ENCODE measurements around the gene ATP2B2. TPM values are rescaled to one million over a fixed set of nuclear protein-coding genes. Genes with fewer than 3 reads are reported as not detected.

Gene ATP2B2
- polyA plus RNA-seq, 3 donors, result not detected

- Mint-ChIP-seq H3K36me3 (no peaks in the 10 kb centered on the region), H3K27me3 (ENCODE audit: low read depth in 3 of 3) (peaks cover 0 to 5% (median 4%) of the 10 kb centered on the region in 3 donors), H3K27ac (no peak overlapping the region), H3K4me3 (no peak overlapping the region), H3K4me1 (no peaks in the 10 kb centered on the region), H3K9me3 (peaks cover 0 to 4% (median 0%) of the 10 kb centered on the region in 7 donors)
- Histone ChIP-seq H3K27me3 (ENCODE audit: control insufficient read depth in 2 of 2, insufficient read depth in 2 of 2, low read length in 2 of 2) (no peaks in the 10 kb centered on the region), H3K9me3 (replicated peaks in 1 of 2; ENCODE audit: control insufficient read depth in 1 of 2, insufficient read depth in 1 of 2, low read length in 2 of 2) (no peaks in the 10 kb centered on the region), H3K9ac (ENCODE audit: insufficient read depth, low read length, poor library complexity, severe bottlenecking) (no peak overlapping the region), H2AFZ (ENCODE audit: insufficient read depth, low read depth, low read length, poor library complexity, severe bottlenecking) (no peak overlapping the region), H3K4me1 (ENCODE audit: control insufficient read depth in 1 of 2, insufficient read depth in 2 of 2, low read length in 2 of 2) (no peaks in the 10 kb centered on the region), H3K27ac (ENCODE audit: low read depth in 1 of 2, low read length in 2 of 2) (no peak overlapping the region), H3K36me3 (replicated peaks in 1 of 2; ENCODE audit: control insufficient read depth in 1 of 2, insufficient read depth in 2 of 2, low read length in 2 of 2) (no peaks in the 10 kb centered on the region), H3K4me3 (replicated peaks in 1 of 3; ENCODE audit: low read depth in 2 of 3, low read length in 3 of 3) (no peak overlapping the region), H3K4me2 (replicated peaks; ENCODE audit: extremely low read depth, low read length, poor library complexity, severe bottlenecking) (no peak overlapping the region), H3K79me2 (ENCODE audit: insufficient read depth, low read length) (no peaks in the 10 kb centered on the region), H4K20me1 (ENCODE audit: insufficient read depth, low read length) (no peaks in the 10 kb centered on the region)
- 80% methylated on average over 3 of the region's 4 CpGs for WGBS (ENCODE audit: insufficient coverage)
- TF ChIP-seq CTCF (IDR thresholded peaks at IDR 0.05), result no peak
- intact Hi-C loops (cut with micrococcal nuclease), result no loop called here
- DNase-seq, result no peak
Observed at GRCh38 chr3:10493202-10493589, 12.2 kb downstream of the ATP2B2 start.

GRCh38 chr3:10492364-10493201 is 12.8 kb downstream of the ATP2B2 start:
- no peaks in the 10 kb centered on the region for H3K79me2 ChIP-seq (ENCODE audit: insufficient read depth, low read length)
- no peak overlapping the region for H3K27ac ChIP-seq (ENCODE audit: low read depth in 1 of 2, low read length in 2 of 2)
- no peak for TF ChIP-seq CTCF (IDR thresholded peaks at IDR 0.05)
- H3K27me3 ChIP-seq (ENCODE audit: control insufficient read depth in 2 of 2, insufficient read depth in 2 of 2, low read length in 2 of 2), result no peaks in the 10 kb centered on the region
- no peak overlapping the region for H3K4me3 Mint-ChIP-seq
- no peaks in the 10 kb centered on the region for H3K4me1 ChIP-seq (ENCODE audit: control insufficient read depth in 1 of 2, insufficient read depth in 2 of 2, low read length in 2 of 2)
- no peaks in the 10 kb centered on the region for H3K36me3 Mint-ChIP-seq
- intact Hi-C loops (cut with micrococcal nuclease), result no loop called here
- no peak for DNase-seq
- H3K4me3 ChIP-seq (replicated peaks in 1 of 3; ENCODE audit: low read depth in 2 of 3, low read length in 3 of 3), result no peak overlapping the region
- no peaks in the 10 kb centered on the region for H4K20me1 ChIP-seq (ENCODE audit: insufficient read depth, low read length)
- no peak overlapping the region for H3K9ac ChIP-seq (ENCODE audit: insufficient read depth, low read length, poor library complexity, severe bottlenecking)
- no peaks in the 10 kb centered on the region for H3K36me3 ChIP-seq (replicated peaks in 1 of 2; ENCODE audit: control insufficient read depth in 1 of 2, insufficient read depth in 2 of 2, low read length in 2 of 2)
- H3K4me2 ChIP-seq (replicated peaks; ENCODE audit: extremely low read depth, low read length, poor library complexity, severe bottlenecking), result no peak overlapping the region
- peaks cover 0 to 5% (median 0%) of the 10 kb centered on the region in 3 donors for H3K27me3 Mint-ChIP-seq (ENCODE audit: low read depth in 3 of 3)
- peaks cover 0 to 4% (median 0%) of the 10 kb centered on the region in 7 donors for H3K9me3 Mint-ChIP-seq
- H3K9me3 ChIP-seq (replicated peaks in 1 of 2; ENCODE audit: control insufficient read depth in 1 of 2, insufficient read depth in 1 of 2, low read length in 2 of 2), result no peaks in the 10 kb centered on the region
- 83% methylated on average over 8 of the region's 12 CpGs for WGBS (ENCODE audit: insufficient coverage)
- H3K27ac Mint-ChIP-seq, result peak overlapping the region in 1 of 7 donors; percentile 19
- H3K4me1 Mint-ChIP-seq, result no peaks in the 10 kb centered on the region
- H2AFZ ChIP-seq (ENCODE audit: insufficient read depth, low read depth, low read length, poor library complexity, severe bottlenecking), result no peak overlapping the region
